GM12872 (cell line): ENCODE measurements around the gene BLOC1S4.

Source experiments
- TF ChIP-seq, protein P1 (sequence below): IDR thresholded peaks from 3 replicates; pipeline ENCODE4 v1.5.1; 2011; ENCODE audit warnings: low read depth, mild to moderate bottlenecking, low read length, moderate library complexity; ENCODE audit not compliant: insufficient read depth

BLOC1S4 gene

DNA sequence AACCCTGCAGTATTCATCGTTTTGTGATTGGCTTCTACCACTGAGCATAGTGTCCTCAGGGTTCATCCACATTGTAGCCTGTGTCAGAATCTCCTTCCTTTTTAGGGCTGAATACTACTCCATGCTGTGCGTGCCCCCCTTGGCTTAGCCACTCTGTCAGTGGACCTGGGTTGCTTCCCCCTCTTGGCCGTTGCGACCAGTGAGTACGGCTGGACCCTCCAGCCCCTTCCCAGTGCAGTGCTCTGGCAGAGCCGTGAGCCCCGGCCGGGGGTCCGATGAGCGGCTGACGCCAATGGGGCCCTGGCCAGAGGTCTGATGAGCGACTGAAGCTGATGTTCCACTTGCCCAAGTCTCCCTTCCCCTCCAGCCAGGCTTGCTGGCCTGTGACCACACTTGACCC lies 6.9 kb downstream of the BLOC1S4 start:
- TF ChIP-seq, protein P1, sequence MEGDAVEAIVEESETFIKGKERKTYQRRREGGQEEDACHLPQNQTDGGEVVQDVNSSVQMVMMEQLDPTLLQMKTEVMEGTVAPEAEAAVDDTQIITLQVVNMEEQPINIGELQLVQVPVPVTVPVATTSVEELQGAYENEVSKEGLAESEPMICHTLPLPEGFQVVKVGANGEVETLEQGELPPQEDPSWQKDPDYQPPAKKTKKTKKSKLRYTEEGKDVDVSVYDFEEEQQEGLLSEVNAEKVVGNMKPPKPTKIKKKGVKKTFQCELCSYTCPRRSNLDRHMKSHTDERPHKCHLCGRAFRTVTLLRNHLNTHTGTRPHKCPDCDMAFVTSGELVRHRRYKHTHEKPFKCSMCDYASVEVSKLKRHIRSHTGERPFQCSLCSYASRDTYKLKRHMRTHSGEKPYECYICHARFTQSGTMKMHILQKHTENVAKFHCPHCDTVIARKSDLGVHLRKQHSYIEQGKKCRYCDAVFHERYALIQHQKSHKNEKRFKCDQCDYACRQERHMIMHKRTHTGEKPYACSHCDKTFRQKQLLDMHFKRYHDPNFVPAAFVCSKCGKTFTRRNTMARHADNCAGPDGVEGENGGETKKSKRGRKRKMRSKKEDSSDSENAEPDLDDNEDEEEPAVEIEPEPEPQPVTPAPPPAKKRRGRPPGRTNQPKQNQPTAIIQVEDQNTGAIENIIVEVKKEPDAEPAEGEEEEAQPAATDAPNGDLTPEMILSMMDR, result no peak

DNA sequence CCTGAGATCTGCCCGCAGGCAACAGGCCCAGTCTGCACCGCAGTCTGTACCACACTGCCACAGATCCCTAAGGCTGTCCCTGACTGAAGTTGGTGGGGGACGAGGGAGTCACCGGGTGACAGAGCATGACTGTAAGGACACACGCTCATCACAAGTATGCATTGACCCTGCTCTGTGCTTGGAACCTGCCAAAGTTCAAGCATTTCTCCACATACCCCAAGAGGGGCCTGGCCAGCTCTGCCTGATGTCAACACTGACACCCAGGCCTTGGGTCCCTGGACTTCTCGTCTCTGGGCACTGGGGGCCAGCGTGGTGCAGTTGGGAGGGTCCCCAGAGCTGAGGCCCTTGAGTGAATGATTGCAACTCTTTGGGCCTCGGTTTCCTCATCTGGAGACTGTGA lies 7.9 kb downstream of the BLOC1S4 start:
- TF ChIP-seq, protein P1, result no peak

DNA sequence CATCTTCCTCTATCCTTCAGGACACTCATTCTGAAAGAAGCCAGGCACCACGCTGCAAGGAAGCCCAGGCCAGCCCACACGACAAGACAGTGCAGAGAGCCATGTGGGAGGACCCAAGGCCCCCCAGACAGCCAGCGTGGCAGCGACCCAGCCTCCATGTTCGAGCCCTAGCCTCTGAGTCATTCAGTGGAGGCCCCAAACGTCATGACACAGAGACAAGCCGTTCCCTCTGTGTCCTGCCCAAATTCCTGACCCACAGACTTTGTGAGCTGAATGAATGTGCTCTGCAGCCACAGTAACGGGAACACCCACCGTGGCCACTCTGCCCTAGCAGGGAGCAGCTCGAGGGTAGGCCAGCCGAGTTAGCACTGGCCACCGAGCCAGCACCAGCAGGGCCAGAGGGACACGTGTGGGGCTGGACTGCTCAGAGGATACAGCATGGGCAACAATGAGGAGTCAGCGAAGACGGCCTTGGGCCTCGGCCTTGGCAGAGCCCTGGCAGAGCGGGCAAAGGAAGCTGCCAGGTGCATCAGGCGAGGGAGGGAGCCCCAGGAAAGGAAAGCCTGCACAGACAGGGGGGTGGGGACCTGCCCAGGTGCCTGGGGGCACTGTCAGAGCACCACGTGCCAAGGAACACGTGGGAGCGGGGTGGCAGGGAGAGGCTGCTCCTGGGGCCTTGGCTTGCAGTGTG lies 8.6 kb downstream of the BLOC1S4 start:
- TF ChIP-seq, protein P1, result no peak

DNA sequence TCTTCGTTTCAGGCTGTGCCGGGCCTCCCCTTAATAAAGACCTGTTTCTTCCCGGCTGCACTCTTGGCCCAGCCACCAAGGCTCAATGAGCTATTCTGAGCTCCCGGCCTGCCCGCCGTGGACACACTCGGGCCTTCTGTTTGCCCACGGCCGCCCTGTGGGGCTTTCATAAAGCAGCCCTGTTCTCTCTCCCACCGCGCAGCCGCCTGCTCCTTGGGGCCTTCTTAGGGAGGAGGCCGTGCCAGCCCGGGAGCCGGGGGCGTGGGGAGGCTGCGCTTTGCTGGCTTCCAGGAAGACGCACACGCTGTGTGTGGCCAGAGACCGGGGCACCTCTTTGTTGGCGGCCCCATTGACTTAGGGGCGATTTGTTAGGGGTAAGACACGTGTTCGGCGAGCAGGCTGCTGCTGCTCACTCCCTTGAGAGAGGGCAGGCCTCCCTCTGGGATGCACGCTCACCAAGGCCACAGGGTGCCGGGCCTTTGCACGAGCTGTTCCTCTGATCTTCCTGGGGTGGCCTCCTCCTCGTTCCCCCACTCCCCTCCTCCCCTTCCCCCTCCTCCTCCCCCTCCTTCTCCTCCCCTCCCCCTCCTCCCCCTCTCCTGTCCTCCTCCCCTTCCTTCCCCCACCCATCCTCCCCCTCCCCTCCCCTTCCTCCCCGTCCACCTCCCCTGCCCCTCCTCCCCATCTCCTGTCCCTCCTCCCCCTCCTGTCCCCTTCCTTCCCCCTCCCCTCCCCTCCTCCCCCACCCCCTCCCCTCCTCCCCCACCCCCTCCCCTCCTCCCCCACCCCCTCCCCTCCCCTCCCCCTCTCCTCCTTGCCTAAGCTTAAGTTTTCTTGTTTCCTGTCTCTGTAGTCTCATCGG lies 11.3 kb downstream of the BLOC1S4 start:
- TF ChIP-seq, protein P1, result no peak

DNA sequence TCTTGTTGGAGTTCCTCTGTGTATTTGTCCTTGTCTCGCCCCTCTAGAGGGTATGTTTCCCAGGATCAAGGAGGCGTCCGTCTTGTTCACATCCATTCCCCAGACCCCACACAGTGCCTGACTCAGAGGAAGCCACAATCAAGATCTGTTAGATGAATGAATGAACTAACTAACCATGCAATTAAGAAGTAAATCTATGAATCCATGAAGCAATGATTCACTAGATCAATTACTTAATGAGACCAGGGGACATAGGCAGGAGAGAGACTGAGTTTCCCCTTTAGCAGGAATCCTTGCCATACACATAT lies 11.9 kb downstream of the BLOC1S4 start:
- TF ChIP-seq, protein P1, result no peak

DNA sequence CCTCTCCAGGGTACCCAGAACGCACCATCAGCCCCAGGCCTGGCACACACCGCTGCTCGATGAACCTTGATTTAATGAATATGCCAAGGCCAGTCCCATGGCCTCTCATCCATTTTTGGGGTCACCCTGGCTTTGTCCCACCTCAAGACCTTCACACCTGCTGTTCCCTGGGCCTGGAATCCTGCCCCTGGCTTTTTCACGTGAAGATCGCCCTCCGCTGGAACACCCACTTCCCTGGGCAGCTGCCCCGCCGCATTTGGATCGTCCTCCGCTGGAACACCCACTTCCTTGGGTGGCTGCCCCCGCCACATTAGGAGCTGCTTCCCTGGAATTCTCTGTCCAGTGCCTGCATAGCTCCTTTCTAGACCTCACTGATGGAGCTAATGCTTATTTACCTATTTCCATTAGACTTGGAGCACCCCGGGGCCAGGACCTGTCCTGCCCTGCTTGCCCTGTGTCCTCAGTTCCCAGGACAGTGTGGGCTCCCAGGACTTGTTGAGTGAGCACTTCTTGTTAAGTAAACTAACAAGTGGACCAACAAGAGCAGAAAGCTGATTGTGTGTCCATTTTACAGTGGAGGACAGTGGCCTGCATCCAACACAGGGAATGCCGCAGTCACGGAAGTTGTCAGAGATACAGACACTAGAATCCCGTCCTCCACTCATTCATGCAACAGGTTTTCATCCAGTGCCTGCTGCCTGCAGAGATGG lies 12.5 kb downstream of the BLOC1S4 start:
- TF ChIP-seq, protein P1, result no peak

DNA sequence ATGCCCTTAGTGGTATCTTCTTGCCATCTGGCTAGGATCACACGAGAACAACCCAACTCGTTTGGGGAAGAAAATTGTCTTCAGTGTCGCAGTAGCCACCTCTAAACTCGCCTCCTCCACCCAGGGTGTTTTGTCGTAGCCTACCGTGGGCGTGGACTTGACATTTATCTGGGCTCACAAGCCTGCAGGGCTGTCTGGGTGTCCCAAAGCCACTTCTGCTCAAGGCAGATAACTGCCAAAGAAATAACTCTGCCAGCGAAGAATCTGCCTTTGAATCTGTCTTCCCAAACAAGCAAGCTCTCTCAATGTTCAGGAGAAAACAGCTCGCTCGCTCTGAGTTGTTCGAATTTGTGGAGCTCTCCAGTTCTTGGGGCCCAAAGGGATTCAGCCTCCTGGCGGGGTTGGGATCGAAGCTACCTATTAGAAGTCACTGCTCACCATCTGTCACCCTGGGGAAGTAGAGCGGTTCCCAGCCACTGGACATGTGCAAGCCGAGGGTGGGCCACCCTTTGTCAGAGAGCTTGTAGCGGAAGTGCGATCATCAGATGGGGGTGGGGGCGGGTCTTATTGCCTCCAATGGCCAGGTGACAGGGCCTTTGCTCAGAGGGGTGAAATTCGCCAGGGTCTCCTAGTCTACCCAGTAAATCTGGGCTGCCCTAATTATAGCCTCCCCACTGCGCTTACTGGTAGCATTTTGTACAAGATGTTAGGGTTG lies 14.8 kb downstream of the BLOC1S4 start:
- TF ChIP-seq, protein P1, result no peak
